Uterus (tissue), 2 donors: Measurements from ENCODE around the gene DNAJC5G.

ENCODE experiments used
- CTCF ChIP-seq, 4 experiments: fragments of 200-600 bp in 2 of 4; fragments of 450-650 bp in 2 of 4; sonication (generic) in 2 of 4; IDR thresholded peaks; one replicate each; pipeline ENCODE4 v1.5.1; 2016 to 2019; ENCODE audit warnings: antibody characterized with exemption in 4 of 4, mild to moderate bottlenecking in 2 of 4, moderate library complexity in 1 of 4
- POLR2A ChIP-seq, 2 donors: fragments of 450-650 bp; IDR thresholded peaks; one replicate each; pipeline ENCODE4 v1.6.1; 2016; ENCODE audit warnings: antibody characterized with exemption in 2 of 2, mild to moderate bottlenecking in 1 of 2, moderate library complexity in 1 of 2

DNA sequence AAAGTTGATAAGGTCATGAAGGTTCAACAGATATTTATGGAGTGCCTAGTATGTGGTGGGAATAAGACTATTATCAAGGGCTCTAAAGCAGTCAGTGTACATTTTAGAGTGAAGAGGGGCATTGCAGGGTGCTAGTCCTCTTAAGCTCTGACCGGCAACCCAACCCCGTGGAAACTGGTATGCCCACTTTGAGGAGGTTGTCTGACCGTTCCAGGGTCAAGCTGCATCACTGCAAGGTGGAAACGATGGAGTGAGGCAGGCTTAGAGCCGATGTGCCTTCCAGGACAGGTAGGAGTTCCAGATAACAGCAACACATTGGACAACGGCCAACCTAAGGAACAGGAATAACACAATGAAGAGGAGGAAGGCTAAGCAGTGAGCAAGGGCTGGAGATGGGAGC lies 34.4 kb downstream of the DNAJC5G start:
- TF ChIP-seq CTCF (IDR thresholded peaks at IDR 0.05) (no peak), POLR2A (IDR thresholded peaks at IDR 0.05) (no peak)
